ENCODE measurements around the gene DMTF1. TPM values are rescaled to one million over a fixed set of nuclear protein-coding genes. Genes with fewer than 3 reads are reported as not detected.

DMTF1 gene
- total and polyA plus RNA-seq, 10 of the 15 experiments (the other 5 are each of a cell fraction or from before 2014, with no cell fraction given), result 24.3 to 191 (median 72.0) TPM

GRCh38 chr7:87213252-87213651 lies 61.0 kb downstream of the DMTF1 start:
- ATAC-seq, result no peak
- SMC1A ChIA-PET (ENCODE audit: uncharacterized antibody, unreplicated experiment), result interaction anchor here (0.8 to 8.6 kb wide), 14 partner anchors 7 to 104 kb away, joined by 3 to 95 read pairs (median 10); partner anchors contain the start of gene DMTF1
- intact Hi-C loops (cut with micrococcal nuclease; ENCODE audit: unreplicated experiment), result no loop called here
- CTCF ChIA-PET, result interaction anchor here (0.7 to 4.6 kb wide), 13 partner anchors 10 to 123 kb away, joined by 3 to 24 read pairs (median 4); partner anchors contain the start of gene DMTF1
- Histone ChIP-seq H3K79me2 (ENCODE audit: control insufficient read depth, insufficient read depth, low read length) (peaks cover 94% of the 10 kb centered on the region), H3K4me3 (peak overlapping the region; percentile 73), H3K27ac (ENCODE audit: control insufficient read depth, insufficient read depth) (peak overlapping the region; percentile 98), H3K4me1 (ENCODE audit: control insufficient read depth, insufficient read depth, low read length) (peaks cover 33% of the 10 kb centered on the region), H3K27me3 (replicated peaks in 1 of 2; ENCODE audit: control insufficient read depth in 2 of 2, insufficient read depth in 2 of 2, low read length in 1 of 2) (no peaks in the 10 kb centered on the region), H2AFZ (ENCODE audit: control insufficient read depth, low read depth, low read length) (no peak overlapping the region), H3K4me2 (ENCODE audit: control insufficient read depth, insufficient read depth) (peak overlapping the region; percentile 96), H3K36me3 (ENCODE audit: control insufficient read depth in 2 of 2, insufficient read depth in 2 of 2, low read length in 1 of 2) (peaks cover 3 to 19% of the 10 kb centered on the region in 2 experiments), H4K20me1 (ENCODE audit: control insufficient read depth, insufficient read depth) (peaks cover 6% of the 10 kb centered on the region), H3K9me3 (replicated peaks; ENCODE audit: control insufficient read depth, insufficient read depth, low read length) (peaks cover 5% of the 10 kb centered on the region; the same call in 2 of the 3 replicates), H3K9ac (ENCODE audit: control insufficient read depth, insufficient read depth, low read length) (peak overlapping the region; percentile 28)
- no peak for FAIRE-seq
- no TSS peak for BruUV-seq (replicated peaks)
- POLR2A ChIA-PET, result interaction anchor here (0.9 to 12.1 kb wide), 6 partner anchors 10 to 58 kb away, joined by 3 to 215 read pairs (median 10); partner anchors contain the start of gene DMTF1
- in situ Hi-C loops (cut with MboI), result no loop called here
- no peak for DNase-seq (ENCODE audit: low read depth, low spot score)
- RAD21 ChIA-PET (ENCODE audit: unreplicated experiment), result interaction anchor here (0.8 to 11.7 kb wide), 12 partner anchors 12 to 261 kb away, joined by 3 to 153 read pairs (median 4); partner anchors contain the start of gene DMTF1
- WGBS (ENCODE audit: insufficient coverage, insufficient replicate concordance, low lambda C conversion rate, missing lambda C conversion rate), result 100% methylated on average over 1 of the region's 1 CpG
- TF ChIP-seq SUZ12 (IDR thresholded peaks at IDR 0.05; ENCODE audit: unreplicated experiment) (no peak), SREBF1 (IDR thresholded peaks at IDR 0.05; ENCODE audit: low read length) (no peak), EZH2 (IDR thresholded peaks at IDR 0.05; ENCODE audit: borderline replicate concordance, control insufficient read depth, low read depth, low read length) (no peak), NFYB (IDR thresholded peaks at IDR 0.05; ENCODE audit: insufficient read depth, low read depth, low read length) (no peak), REST (IDR thresholded peaks at IDR 0.05; ENCODE audit: low read depth, low read length) (no peak)

Data from GM12878 (cell line).